IMR-90 (cell line): ENCODE measurements around the gene MYT1. TPM values are rescaled to one million over a fixed set of nuclear protein-coding genes. Genes with fewer than 3 reads are reported as not detected.

Experiments used
- ATAC-seq: fragments of 200-7000 bp; cut with Tn5 transposase; 2 replicates; pipeline ENCODE4 v1.9.1; 2020; ENCODE audit warnings: low read depth, mild to moderate bottlenecking, moderate library complexity
- BruUV-seq: library from RNA; stranded (reverse); fragments of 400-500 nt; replicated peaks from 2 replicates; lab custom pipeline; 2021; lab: Mats Ljungman, UMichigan
- CTCF ChIA-PET: fragments of 300-600 bp; formaldehyde crosslinking; extraction: SDS; loops from one replicate; lab custom pipeline; 2021; ENCODE audit warnings: antibody characterized with exemption; lab: Yijun Ruan, JAX
- POLR2A ChIA-PET: fragments of 300-600 bp; sonication (Branson Sonifier 250); formaldehyde crosslinking; loops from one replicate; lab custom pipeline; 2022; ENCODE audit warnings: antibody characterized with exemption; ENCODE audit not compliant: unreplicated experiment; lab: Charles Lee
- DNase-seq: peaks from one replicate; pipeline ENCODE4 v3.0.0; 2013
- H2AFZ ChIP-seq: replicated peaks from 2 replicates; pipeline ENCODE3; 2013; ENCODE audit warnings: low read length, mild to moderate bottlenecking; ENCODE audit not compliant: poor library complexity
- H2AK5ac ChIP-seq: 2 replicates; pipeline ENCODE4 v1.6.1; 2013; ENCODE audit warnings: low read depth, low read length, inconsistent platforms
- H2AK9ac ChIP-seq: replicated peaks from 2 replicates; pipeline ENCODE3; 2013; ENCODE audit warnings: mild to moderate bottlenecking, low read depth, low read length, moderate library complexity; ENCODE audit not compliant: poor library complexity
- H2BK120ac ChIP-seq: 2 replicates; pipeline ENCODE4 v1.6.1; 2013; ENCODE audit warnings: low read depth, low read length, inconsistent platforms
- H2BK15ac ChIP-seq: 3 replicates; pipeline ENCODE4 v1.6.1; 2013; ENCODE audit warnings: low read depth, low read length, inconsistent platforms
- H2BK20ac ChIP-seq: 2 replicates; pipeline ENCODE4 v1.6.1; 2013; ENCODE audit warnings: low read depth, mild to moderate bottlenecking, inconsistent platforms, low read length, moderate library complexity
- H2BK5ac ChIP-seq: 2 replicates; pipeline ENCODE4 v1.6.1; 2013; ENCODE audit warnings: mild to moderate bottlenecking, low read depth, low read length, inconsistent platforms; ENCODE audit not compliant: poor library complexity, severe bottlenecking
- H3K14ac ChIP-seq: replicated peaks from 2 replicates; pipeline ENCODE4 v1.6.1; 2013; ENCODE audit warnings: low read depth, low read length, inconsistent platforms
- H3K18ac ChIP-seq: 2 replicates; pipeline ENCODE4 v1.6.1; 2013; ENCODE audit warnings: low read depth, low read length, control low read depth
- H3K23ac ChIP-seq: 2 replicates; pipeline ENCODE4 v1.6.1; 2013; ENCODE audit warnings: low read depth, low read length, inconsistent platforms
- H3K27ac ChIP-seq: 2 replicates; pipeline ENCODE4 v1.5.1; 2013; ENCODE audit warnings: mild to moderate bottlenecking, control low read depth, low read length; ENCODE audit not compliant: insufficient read depth
- H3K27me3 ChIP-seq: 2 replicates; pipeline ENCODE4 v1.6.1; 2013; ENCODE audit warnings: low read length; ENCODE audit not compliant: control insufficient read depth, insufficient read depth
- H3K36me3 ChIP-seq: 2 replicates; pipeline ENCODE4 v1.6.1; 2013; ENCODE audit warnings: low read length, mixed read lengths; ENCODE audit not compliant: control insufficient read depth, insufficient read depth
- H3K4ac ChIP-seq: 2 replicates; pipeline ENCODE4 v1.6.1; 2013; ENCODE audit warnings: low read depth, low read length, inconsistent platforms
- H3K4me1 ChIP-seq: 2 replicates; pipeline ENCODE4 v1.6.1; 2013; ENCODE audit warnings: low read length, mixed read lengths; ENCODE audit not compliant: control insufficient read depth, insufficient read depth
- H3K4me2 ChIP-seq: 2 replicates; pipeline ENCODE4 v1.6.1; 2013; ENCODE audit warnings: low read depth, mild to moderate bottlenecking, control low read depth, low read length, moderate library complexity
- H3K4me3 ChIP-seq: 2 replicates; pipeline ENCODE4 v1.5.1; 2013; ENCODE audit warnings: low read depth, mild to moderate bottlenecking, control low read depth, low read length, moderate library complexity; ENCODE audit not compliant: insufficient read depth
- H3K56ac ChIP-seq: 2 replicates; pipeline ENCODE4 v1.6.1; 2013; ENCODE audit warnings: low read length, inconsistent platforms; ENCODE audit not compliant: insufficient read depth; ENCODE audit errors: extremely low read depth
- H3K79me1 ChIP-seq, 2 experiments: 2 replicates each; pipeline ENCODE4 v1.6.1; 2013; ENCODE audit warnings: low read length in 2 of 2, inconsistent platforms in 1 of 2, low read depth in 1 of 2
- H3K9ac ChIP-seq: 2 replicates; pipeline ENCODE4 v1.6.1; 2013; ENCODE audit warnings: low read depth, low read length, control low read depth
- H3K9me1 ChIP-seq: 2 replicates; pipeline ENCODE4 v1.6.1; 2013; ENCODE audit warnings: low read length, inconsistent platforms; ENCODE audit not compliant: insufficient read depth
- H3K9me3 ChIP-seq: 2 replicates; pipeline ENCODE4 v1.6.1; 2013; ENCODE audit warnings: low read length; ENCODE audit not compliant: control insufficient read depth, insufficient read depth
- H4K20me1 ChIP-seq: 2 replicates; pipeline ENCODE4 v1.6.1; 2013; ENCODE audit warnings: low read length, inconsistent platforms; ENCODE audit not compliant: insufficient read depth
- H4K5ac ChIP-seq: 2 replicates; pipeline ENCODE4 v1.6.1; 2013; ENCODE audit warnings: mild to moderate bottlenecking, low read depth, low read length, control low read depth
- H4K8ac ChIP-seq, 2 experiments: 2 replicates each; pipeline ENCODE4 v1.6.1; 2013; ENCODE audit warnings: low read depth in 2 of 2, low read length in 2 of 2, control low read depth in 1 of 2, inconsistent platforms in 1 of 2
- H4K91ac ChIP-seq: 2 replicates; pipeline ENCODE4 v1.6.1; 2013; ENCODE audit warnings: low read depth, low read length, inconsistent platforms; ENCODE audit not compliant: insufficient read depth
- BHLHE40 ChIP-seq: fragments of 150-350 bp; IDR thresholded peaks from 2 replicates; pipeline ENCODE4 v1.6.1; 2016; ENCODE audit warnings: mild to moderate bottlenecking, low read depth, low read length
- CEBPB ChIP-seq: IDR thresholded peaks from 2 replicates; pipeline ENCODE4 v1.6.1; 2012; ENCODE audit warnings: low read depth, low read length, improper control_type of control experiment
- CHD1 ChIP-seq: IDR thresholded peaks from 2 replicates; pipeline ENCODE4 v1.6.1; 2012; ENCODE audit warnings: low read depth, low read length, improper control_type of control experiment
- MAFK ChIP-seq: IDR thresholded peaks from 2 replicates; pipeline ENCODE4 v1.6.1; 2012; ENCODE audit warnings: low read depth, low read length, improper control_type of control experiment
- MAZ ChIP-seq: IDR thresholded peaks from 2 replicates; pipeline ENCODE4 v1.6.1; 2012; ENCODE audit warnings: low read depth, mild to moderate bottlenecking, low read length, improper control_type of control experiment, moderate library complexity, borderline replicate concordance
- NFE2L2 ChIP-seq: fragments of 150-350 bp; IDR thresholded peaks from 2 replicates; pipeline ENCODE4 v1.6.1; 2016; ENCODE audit warnings: low read depth, mild to moderate bottlenecking, low read length
- POLR2A ChIP-seq: IDR thresholded peaks from 2 replicates; pipeline ENCODE4 v1.6.1; 2012; ENCODE audit warnings: mild to moderate bottlenecking, low read depth, low read length
- RAD21 ChIP-seq: IDR thresholded peaks from 2 replicates; pipeline ENCODE4 v1.6.1; 2012; ENCODE audit warnings: low read length, improper control_type of control experiment
- RCOR1 ChIP-seq: IDR thresholded peaks from 2 replicates; pipeline ENCODE4 v1.6.1; 2012; ENCODE audit warnings: mild to moderate bottlenecking, low read length, improper control_type of control experiment; ENCODE audit not compliant: insufficient replicate concordance
- RFX5 ChIP-seq: IDR thresholded peaks from 2 replicates; pipeline ENCODE4 v1.8.0; 2012; ENCODE audit warnings: low read depth, mild to moderate bottlenecking, low read length, moderate library complexity
- SMC3 ChIP-seq: fragments of 150-350 bp; IDR thresholded peaks from 2 replicates; pipeline ENCODE4 v1.6.1; 2016; ENCODE audit warnings: low read depth, mild to moderate bottlenecking, antibody characterized with exemption, low read length, moderate library complexity
- WGBS, 2 experiments: methylation state at CpG; one replicate each; pipeline versions ENCODE4 v1.1.5 to v1.1.7; 2013; ENCODE audit warnings: missing lambda C conversion rate in 2 of 2; ENCODE audit not compliant: insufficient read length in 1 of 2; ENCODE audit errors: extremely low coverage in 2 of 2; 5-methylcytosine and 5-hydroxymethylcytosine counted together
- dilution Hi-C: fragments of 300-500 bp; cut with HindIII; formaldehyde crosslinking; loops from one replicate; pipeline ENCODE4 v1.14.3; 2018; ENCODE audit warnings: low sequenced_read_pairs; ENCODE audit not compliant: unreplicated experiment
- in situ Hi-C: fragments of 300-500 bp; cut with MboI; formaldehyde crosslinking; loops from 3 replicates; pipeline ENCODE4 v1.14.3; 2019; ENCODE audit warnings: low sequenced_read_pairs, inconsistent platforms, mixed read lengths
- intact Hi-C: fragments of 100-400 bp; cut with micrococcal nuclease; formaldehyde crosslinking; loops from 2 replicates; pipeline ENCODE4 v1.10.0; 2022
- polyA plus RNA-seq, 3 experiments: library from polyadenylated mRNA; depleted of rRNA; stranded (reverse); fragments of >200 nt; gene quantifications; 2 replicates each; pipeline ENCODE4 v1.2.3, GENCODE V29; 2012; ENCODE audit warnings: low replicate concordance in 1 of 3
- total RNA-seq: library from RNA; depleted of rRNA; stranded (reverse); fragments of >200 nt; gene quantifications from 2 replicates; pipeline ENCODE4 v1.2.3, GENCODE V29; 2012
- TF ChIP-seq, protein P1 (sequence below): fragments of 150-350 bp; IDR thresholded peaks from 2 replicates; pipeline ENCODE4 v1.6.1; 2016; ENCODE audit warnings: low read depth, mild to moderate bottlenecking, low read length, moderate library complexity, borderline replicate concordance
- TF ChIP-seq, protein P2 (sequence below): fragments of 150-350 bp; IDR thresholded peaks from 2 replicates; pipeline ENCODE4 v1.6.1; 2017; ENCODE audit warnings: mild to moderate bottlenecking, antibody characterized with exemption, low read length, low read depth
- TF ChIP-seq, protein P3 (sequence below): conservative IDR thresholded peaks from 2 replicates; pipeline ENCODE4 v1.5.1; 2012; ENCODE audit warnings: mild to moderate bottlenecking, low read depth, low read length, improper control_type of control experiment

Gene MYT1
- total and polyA plus RNA-seq, 2 of the 4 experiments (the other 2 are of a cell fraction), result not detected

DNA sequence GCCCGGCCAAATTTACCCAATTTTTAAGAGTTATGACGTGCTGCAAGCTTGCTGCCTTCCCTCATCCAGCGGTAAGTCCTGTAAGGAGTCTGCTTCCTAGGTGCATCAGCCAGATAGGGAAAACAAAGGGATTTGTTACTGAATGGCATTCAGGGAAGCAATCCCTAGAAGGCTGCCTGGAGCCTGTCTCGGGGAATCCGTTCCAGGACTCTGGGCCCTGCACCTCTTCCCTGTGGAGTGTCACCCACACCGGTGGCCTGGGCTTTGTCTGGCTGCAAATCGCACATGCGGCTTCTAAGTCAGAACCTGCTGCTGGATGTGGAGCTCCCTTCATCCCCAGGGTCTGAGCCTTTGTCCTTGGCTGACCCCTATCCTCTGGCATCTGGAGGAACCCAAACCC, 7.0 kb downstream of the MYT1 start:
- 57% methylated on average over 6 of the region's 8 CpGs; no CpG with 5 or more reads in 1 of the 2 experiments for WGBS, 2 experiments
- no peak overlapping the region for H4K91ac ChIP-seq
- no peak overlapping the region for H4K8ac ChIP-seq

More for the DNA sequence above, 7.0 kb downstream of the MYT1 start:
- no peaks in the 10 kb centered on the region for H3K9me1 ChIP-seq
- no peak overlapping the region for H2BK20ac ChIP-seq
- intact Hi-C loops (no loop called here), in situ Hi-C loops (no loop called here), dilution Hi-C loops (no loop called here)
- peaks cover 36% of the 10 kb centered on the region for H3K27me3 ChIP-seq
- H3K4ac ChIP-seq, result no peak overlapping the region
- ATAC-seq, result no peak
- no peaks in the 10 kb centered on the region for H3K79me1 ChIP-seq
- no peaks in the 10 kb centered on the region for H3K4me1 ChIP-seq
- H2AK9ac ChIP-seq, result no peak overlapping the region
- POLR2A ChIA-PET, result no interaction called here
- no peak overlapping the region for H3K4me2 ChIP-seq
- no peaks in the 10 kb centered on the region for H3K9me3 ChIP-seq
- no peak overlapping the region for H3K4me3 ChIP-seq
- TF ChIP-seq BHLHE40, result no peak
- no peak for TF ChIP-seq CEBPB
- TF ChIP-seq MAZ, result no peak
- TF ChIP-seq MAFK, result no peak
- TF ChIP-seq SMC3, result no peak
- TF ChIP-seq POLR2A, result no peak
- TF ChIP-seq, protein P1, sequence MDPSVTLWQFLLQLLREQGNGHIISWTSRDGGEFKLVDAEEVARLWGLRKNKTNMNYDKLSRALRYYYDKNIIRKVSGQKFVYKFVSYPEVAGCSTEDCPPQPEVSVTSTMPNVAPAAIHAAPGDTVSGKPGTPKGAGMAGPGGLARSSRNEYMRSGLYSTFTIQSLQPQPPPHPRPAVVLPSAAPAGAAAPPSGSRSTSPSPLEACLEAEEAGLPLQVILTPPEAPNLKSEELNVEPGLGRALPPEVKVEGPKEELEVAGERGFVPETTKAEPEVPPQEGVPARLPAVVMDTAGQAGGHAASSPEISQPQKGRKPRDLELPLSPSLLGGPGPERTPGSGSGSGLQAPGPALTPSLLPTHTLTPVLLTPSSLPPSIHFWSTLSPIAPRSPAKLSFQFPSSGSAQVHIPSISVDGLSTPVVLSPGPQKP, result no peak
- TF ChIP-seq, protein P2, sequence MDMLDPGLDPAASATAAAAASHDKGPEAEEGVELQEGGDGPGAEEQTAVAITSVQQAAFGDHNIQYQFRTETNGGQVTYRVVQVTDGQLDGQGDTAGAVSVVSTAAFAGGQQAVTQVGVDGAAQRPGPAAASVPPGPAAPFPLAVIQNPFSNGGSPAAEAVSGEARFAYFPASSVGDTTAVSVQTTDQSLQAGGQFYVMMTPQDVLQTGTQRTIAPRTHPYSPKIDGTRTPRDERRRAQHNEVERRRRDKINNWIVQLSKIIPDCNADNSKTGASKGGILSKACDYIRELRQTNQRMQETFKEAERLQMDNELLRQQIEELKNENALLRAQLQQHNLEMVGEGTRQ, result no peak
- TF ChIP-seq, protein P3, sequence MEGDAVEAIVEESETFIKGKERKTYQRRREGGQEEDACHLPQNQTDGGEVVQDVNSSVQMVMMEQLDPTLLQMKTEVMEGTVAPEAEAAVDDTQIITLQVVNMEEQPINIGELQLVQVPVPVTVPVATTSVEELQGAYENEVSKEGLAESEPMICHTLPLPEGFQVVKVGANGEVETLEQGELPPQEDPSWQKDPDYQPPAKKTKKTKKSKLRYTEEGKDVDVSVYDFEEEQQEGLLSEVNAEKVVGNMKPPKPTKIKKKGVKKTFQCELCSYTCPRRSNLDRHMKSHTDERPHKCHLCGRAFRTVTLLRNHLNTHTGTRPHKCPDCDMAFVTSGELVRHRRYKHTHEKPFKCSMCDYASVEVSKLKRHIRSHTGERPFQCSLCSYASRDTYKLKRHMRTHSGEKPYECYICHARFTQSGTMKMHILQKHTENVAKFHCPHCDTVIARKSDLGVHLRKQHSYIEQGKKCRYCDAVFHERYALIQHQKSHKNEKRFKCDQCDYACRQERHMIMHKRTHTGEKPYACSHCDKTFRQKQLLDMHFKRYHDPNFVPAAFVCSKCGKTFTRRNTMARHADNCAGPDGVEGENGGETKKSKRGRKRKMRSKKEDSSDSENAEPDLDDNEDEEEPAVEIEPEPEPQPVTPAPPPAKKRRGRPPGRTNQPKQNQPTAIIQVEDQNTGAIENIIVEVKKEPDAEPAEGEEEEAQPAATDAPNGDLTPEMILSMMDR, result no peak
- no peak for TF ChIP-seq NFE2L2
- TF ChIP-seq RAD21, result no peak
- TF ChIP-seq RCOR1, result no peak
- no peak for TF ChIP-seq RFX5
- TF ChIP-seq CHD1, result no peak
- no peak overlapping the region for H3K14ac ChIP-seq
- no peak overlapping the region for H2AK5ac ChIP-seq
- no TSS peak for BruUV-seq
- no peak overlapping the region for H3K9ac ChIP-seq
- CTCF ChIA-PET, result no interaction called here
- H3K23ac ChIP-seq, result no peak overlapping the region
- no peak overlapping the region for H2AFZ ChIP-seq
- H2BK5ac ChIP-seq, result no peak overlapping the region
- H2BK120ac ChIP-seq, result no peak overlapping the region
- no peak for DNase-seq
- no peak overlapping the region for H3K27ac ChIP-seq
- no peaks in the 10 kb centered on the region for H3K36me3 ChIP-seq
- no peak overlapping the region for H3K18ac ChIP-seq
- H4K5ac ChIP-seq, result no peak overlapping the region
- no peaks in the 10 kb centered on the region for H4K20me1 ChIP-seq
- no peak overlapping the region for H2BK15ac ChIP-seq
- no peak overlapping the region for H3K56ac ChIP-seq
